Vagina (tissue), 2 donors: ENCODE data around the gene LRSAM1. TPM values are rescaled to one million over a fixed set of nuclear protein-coding genes. Genes with fewer than 3 reads are reported as not detected.

Experiments
- DNase-seq, 2 donors: peaks; one replicate each; pipeline ENCODE4 v3.0.0-alpha.2; 2017; ENCODE audit errors: extremely low spot score in 2 of 2
- H3K27ac ChIP-seq: fragments of 200-600 bp; sonication (generic); one replicate; pipeline ENCODE4 v1.5.1; 2019
- H3K27me3 ChIP-seq: fragments of 200-600 bp; sonication (generic); one replicate; pipeline ENCODE4 v1.5.1; 2019
- H3K36me3 ChIP-seq, 2 donors: fragments of 200-600 bp; sonication (generic); one replicate each; pipeline ENCODE4 v1.5.1; 2017 to 2019
- H3K4me1 ChIP-seq: fragments of 200-600 bp; sonication (generic); one replicate; pipeline ENCODE4 v1.5.1; 2019
- H3K4me3 ChIP-seq, 2 donors: fragments of 200-600 bp; sonication (generic); 1 replicate in 1 of 2; 2 replicates in 1 of 2; pipeline ENCODE4 v1.5.1; 2016 to 2019
- H3K9me3 ChIP-seq: fragments of 200-600 bp; sonication (generic); one replicate; pipeline ENCODE4 v1.5.1; 2019
- CTCF ChIP-seq, 3 experiments: fragments of 450-650 bp in 2 of 3; fragments of 200-600 bp in 1 of 3; sonication (generic) in 1 of 3; IDR thresholded peaks; one replicate each; pipeline ENCODE4 v1.5.1; 2017 to 2019; ENCODE audit warnings: antibody characterized with exemption in 3 of 3, mild to moderate bottlenecking in 2 of 3, moderate library complexity in 2 of 3
- POLR2A ChIP-seq, 2 donors: fragments of 450-650 bp; IDR thresholded peaks; one replicate each; pipeline ENCODE4 v1.6.1; 2017; ENCODE audit warnings: antibody characterized with exemption in 2 of 2, mild to moderate bottlenecking in 2 of 2, moderate library complexity in 2 of 2
- POLR2AphosphoS5 ChIP-seq, 2 donors: sonication (generic); formaldehyde crosslinking; IDR thresholded peaks; one replicate each; pipeline ENCODE4 v1.9.0; 2017; ENCODE audit warnings: antibody characterized with exemption in 2 of 2, mild to moderate bottlenecking in 2 of 2, low read depth in 1 of 2; ENCODE audit not compliant: insufficient read depth in 1 of 2
- intact Hi-C: fragments of 100-400 bp; cut with DNase I; formaldehyde crosslinking; loops from one replicate; pipeline ENCODE4 v1.15.1; 2023
- small RNA-seq: library from RNA; depleted of rRNA; stranded (forward); fragments of <200 nt; gene quantifications from one replicate; pipeline ENCODE3, GENCODE V24; 2016
- total RNA-seq: library from RNA; depleted of rRNA; stranded (reverse); fragments of >200 nt; gene quantifications from one replicate; pipeline ENCODE4 v1.2.3, GENCODE V29; 2016

Gene LRSAM1
- total RNA-seq, 1 donor from 2014 or later: 30.0 TPM

- Histone ChIP-seq H3K27ac (peak overlapping the region; percentile 40), H3K4me1 (peaks cover 90% of the 10 kb centered on the region), H3K27me3 (no peaks in the 10 kb centered on the region), H3K9me3 (no peaks in the 10 kb centered on the region), H3K4me3 (no peak overlapping the region), H3K36me3 (no peaks in the 10 kb centered on the region)
- intact Hi-C loops: no loop called here
- TF ChIP-seq POLR2A (IDR thresholded peaks at IDR 0.05) (no peak), CTCF (IDR thresholded peaks at IDR 0.05) (no peak), POLR2AphosphoS5 (IDR thresholded peaks at IDR 0.05; ENCODE audit: insufficient read depth in 1 of 2, low read depth in 1 of 2) (no peak)
- no peak for DNase-seq
Measured at GRCh38 chr9:127550282-127550681, 99.0 kb downstream of the LRSAM1 start.

- DNase-seq: no peak
- no peaks in the 10 kb centered on the region for H3K9me3 ChIP-seq
- H3K27me3 ChIP-seq: no peaks in the 10 kb centered on the region
- TF ChIP-seq POLR2AphosphoS5 (IDR thresholded peaks at IDR 0.05; ENCODE audit: insufficient read depth in 1 of 2, low read depth in 1 of 2) (no peak), POLR2A (IDR thresholded peaks at IDR 0.05) (no peak), CTCF (IDR thresholded peaks at IDR 0.05) (no peak)
- H3K36me3 ChIP-seq: no peaks in the 10 kb centered on the region
- peak overlapping the region; percentile 40 for H3K27ac ChIP-seq
- no peak overlapping the region for H3K4me3 ChIP-seq
- H3K4me1 ChIP-seq: peaks cover 90% of the 10 kb centered on the region
- intact Hi-C loops: no loop called here
Measured at GRCh38 chr9:127550751-127551150, 99.4 kb downstream of the LRSAM1 start.

Small RNAs within 50 kb of the gene (small RNA-seq; reads per million reads assigned to genes)
- not detected for gene RF00019
- 148 reads per million, percentile 97 among the genes with 10 or more reads in this experiment for gene SNORA65

Other genes starting within 250 kb of the LRSAM1 start
- 31.4 TPM for gene GARNL3, start 186.7 kb upstream of the LRSAM1 start, total RNA-seq
- gene SLC2A8, start 54.3 kb upstream of the LRSAM1 start, total RNA-seq: 13.8 TPM
- gene ZNF79, start 27.1 kb upstream of the LRSAM1 start, total RNA-seq: 13.3 TPM
- 2,572 TPM for gene RPL12, start 104 bp upstream of the LRSAM1 start, total RNA-seq
- gene STXBP1, start 160.8 kb downstream of the LRSAM1 start, total RNA-seq: 56.2 TPM